GM21717 (cell line): ENCODE measurements around the gene RAP1GAP.
"Not testable (repeated sequence)": the region's sequence is repeated elsewhere in the genome, so short reads cannot be mapped to it uniquely, and the experiment has no call there.

ENCODE experiments used
- ATAC-seq: cut with Tn5 transposase; IDR thresholded peaks from one replicate; pipeline ENCODE4 v1.9.1; 2021; ENCODE audit warnings: mild to moderate bottlenecking, moderate library complexity; ENCODE audit not compliant: unreplicated experiment

RAP1GAP gene

DNA sequence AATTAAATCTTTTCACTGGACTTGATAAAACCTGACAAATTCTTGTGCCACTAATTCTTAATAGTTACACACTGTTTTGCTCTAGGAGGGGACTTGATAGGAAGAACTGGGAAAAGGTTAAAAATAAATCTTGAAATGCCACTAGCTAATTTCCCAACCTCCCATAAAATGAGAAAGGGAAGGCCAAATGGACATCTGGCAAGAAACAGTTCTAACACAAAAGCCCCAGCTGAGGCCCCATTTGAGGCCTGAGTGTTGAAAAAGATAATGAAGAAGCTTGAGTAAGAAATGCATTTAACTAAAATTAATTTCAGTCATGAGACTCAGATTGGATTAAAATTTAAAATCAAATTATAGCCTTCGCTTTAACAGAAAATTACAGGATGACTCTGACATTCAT is 11.2 kb upstream of the RAP1GAP start:
- no peak for ATAC-seq

DNA sequence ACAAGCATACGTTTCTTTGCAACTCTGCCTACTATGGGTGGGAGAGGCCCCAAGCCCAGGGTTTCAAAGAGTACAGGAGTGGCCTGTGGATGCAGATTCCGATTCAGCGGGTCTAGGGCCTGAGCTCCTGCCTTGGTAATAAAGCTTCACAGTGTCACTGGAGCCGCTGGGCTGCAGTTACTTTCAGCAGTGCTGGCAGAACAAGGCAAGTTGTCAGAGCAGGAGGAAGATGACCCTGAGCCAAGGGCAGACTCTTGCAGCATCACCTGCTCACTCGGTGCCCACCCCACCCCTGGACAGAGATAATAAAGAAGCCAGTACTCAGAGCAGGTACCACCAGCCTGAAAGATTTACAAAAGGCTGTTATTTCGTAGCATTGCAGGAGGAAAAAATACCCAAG is 8.0 kb upstream of the RAP1GAP start:
- no peak for ATAC-seq

DNA sequence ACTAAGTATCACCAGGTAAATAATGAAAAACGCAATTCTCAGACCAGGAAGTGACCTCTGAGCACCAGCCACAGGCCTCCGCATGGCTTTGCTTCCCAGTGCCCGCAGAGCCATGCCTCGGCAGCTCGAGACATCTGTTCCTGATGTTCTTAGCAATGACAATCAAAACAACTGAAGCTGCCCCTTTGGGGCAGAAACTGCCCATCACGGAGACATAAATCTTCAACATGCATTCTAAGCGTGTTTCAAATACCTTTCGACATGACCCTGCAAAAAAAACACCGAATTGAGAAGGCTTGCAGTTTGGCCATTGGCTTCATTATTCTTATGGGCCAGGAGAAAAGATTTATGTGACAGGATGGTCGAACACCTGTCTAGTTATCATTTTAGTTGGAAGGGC is 5.8 kb upstream of the RAP1GAP start:
- no peak for ATAC-seq

DNA sequence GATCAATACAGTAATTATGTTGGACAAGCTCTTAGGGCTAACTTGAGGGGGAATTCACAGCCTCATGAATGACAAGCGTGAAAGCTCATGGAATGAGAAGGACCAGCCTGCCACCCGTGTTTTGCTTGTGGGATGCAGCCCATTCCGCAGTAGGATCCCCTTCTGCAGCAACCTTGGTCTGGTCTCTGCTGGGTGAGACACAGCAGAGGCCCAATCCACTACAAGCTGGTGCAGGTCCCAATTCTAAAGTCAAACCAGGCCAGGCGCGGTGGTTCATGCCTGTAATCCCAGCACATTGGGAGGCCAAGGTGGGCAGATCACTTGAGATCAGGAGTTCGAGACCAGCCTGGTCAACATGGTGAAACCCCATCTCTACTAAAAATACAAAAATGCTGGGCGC is 4.7 kb upstream of the RAP1GAP start:
- ATAC-seq, result not testable (repeated sequence)

DNA sequence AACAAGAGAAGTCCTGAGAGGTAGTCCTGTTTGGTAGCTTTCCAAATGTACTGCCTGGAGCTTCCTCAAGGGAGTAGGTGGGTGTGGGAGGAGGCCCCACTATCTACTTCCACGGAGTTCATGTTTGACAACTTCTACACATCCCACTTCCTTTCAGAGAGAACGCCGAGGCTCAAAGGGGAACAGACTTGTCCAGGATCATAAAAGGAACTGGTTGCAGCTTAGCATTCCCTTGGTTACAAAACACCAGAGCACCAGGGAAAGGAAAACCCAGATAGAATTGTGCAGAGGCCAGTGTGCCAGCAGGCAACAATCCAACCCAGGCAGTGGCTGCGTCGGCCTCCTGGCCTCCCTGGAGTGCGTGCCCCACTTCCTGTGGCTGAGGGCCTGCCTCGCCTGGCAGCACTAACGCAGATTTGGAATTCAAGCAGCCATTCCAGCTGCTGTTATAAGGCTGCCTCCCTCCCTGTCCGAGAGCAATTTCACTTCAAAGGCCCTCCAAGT is 4.2 kb upstream of the RAP1GAP start:
- ATAC-seq, result no peak

DNA sequence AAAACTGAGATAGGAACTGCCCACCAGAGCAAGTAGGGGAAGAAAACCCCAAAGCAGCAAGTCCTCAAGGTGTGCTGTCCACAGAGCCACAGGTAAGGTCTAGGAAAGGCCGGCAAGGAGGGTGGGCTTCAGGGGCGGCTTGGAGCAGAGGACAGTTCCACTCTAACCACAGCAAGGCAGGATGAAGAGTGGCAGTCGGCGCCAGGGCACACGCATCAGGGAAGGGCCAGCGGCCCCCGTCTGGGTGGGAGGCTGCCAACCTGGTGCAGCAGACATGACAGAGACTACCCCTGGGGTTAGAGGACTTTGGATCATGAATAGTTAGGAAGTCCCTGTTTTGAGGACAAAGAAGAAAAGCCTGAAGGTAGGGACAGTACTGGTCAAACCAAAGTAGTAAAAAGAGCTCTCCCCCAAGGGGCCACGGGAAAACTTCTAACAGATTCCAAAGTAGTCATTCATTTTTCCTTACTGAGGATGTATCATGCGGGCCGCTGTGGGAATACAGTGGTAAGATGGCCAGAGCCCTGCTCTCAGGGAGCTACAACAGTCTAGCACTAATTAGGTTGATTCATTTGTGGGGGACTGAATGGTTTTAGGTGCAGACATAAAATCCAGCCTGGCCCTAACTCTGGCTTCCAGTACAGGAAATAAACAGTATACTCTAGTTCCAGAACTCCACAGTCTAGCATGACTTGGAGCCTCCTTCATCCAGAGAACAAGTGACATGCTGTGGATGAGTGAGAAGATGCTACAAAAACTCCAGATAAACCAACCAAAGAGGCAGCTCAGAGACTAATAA is 3.5 kb upstream of the RAP1GAP start:
- no peak for ATAC-seq

DNA sequence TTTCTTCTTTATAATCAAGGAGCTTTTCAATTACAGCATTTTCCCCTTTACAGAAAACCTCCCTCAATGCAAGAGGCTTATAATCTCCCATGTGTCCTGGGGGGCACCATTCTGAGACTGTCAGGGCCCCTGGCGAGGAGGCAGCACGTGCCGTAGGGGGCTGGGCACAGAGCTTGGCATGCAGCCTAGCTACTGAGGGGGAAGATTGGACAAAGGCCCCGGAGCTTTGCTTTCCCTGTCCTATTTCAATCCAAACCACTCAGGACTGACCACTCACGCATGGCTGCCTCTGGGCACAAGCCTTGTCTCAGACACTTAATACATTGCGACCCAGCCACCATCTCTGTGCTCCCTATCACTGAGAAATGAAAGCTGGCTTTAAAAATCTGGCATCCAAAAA is 2.8 kb upstream of the RAP1GAP start:
- ATAC-seq, result no peak

DNA sequence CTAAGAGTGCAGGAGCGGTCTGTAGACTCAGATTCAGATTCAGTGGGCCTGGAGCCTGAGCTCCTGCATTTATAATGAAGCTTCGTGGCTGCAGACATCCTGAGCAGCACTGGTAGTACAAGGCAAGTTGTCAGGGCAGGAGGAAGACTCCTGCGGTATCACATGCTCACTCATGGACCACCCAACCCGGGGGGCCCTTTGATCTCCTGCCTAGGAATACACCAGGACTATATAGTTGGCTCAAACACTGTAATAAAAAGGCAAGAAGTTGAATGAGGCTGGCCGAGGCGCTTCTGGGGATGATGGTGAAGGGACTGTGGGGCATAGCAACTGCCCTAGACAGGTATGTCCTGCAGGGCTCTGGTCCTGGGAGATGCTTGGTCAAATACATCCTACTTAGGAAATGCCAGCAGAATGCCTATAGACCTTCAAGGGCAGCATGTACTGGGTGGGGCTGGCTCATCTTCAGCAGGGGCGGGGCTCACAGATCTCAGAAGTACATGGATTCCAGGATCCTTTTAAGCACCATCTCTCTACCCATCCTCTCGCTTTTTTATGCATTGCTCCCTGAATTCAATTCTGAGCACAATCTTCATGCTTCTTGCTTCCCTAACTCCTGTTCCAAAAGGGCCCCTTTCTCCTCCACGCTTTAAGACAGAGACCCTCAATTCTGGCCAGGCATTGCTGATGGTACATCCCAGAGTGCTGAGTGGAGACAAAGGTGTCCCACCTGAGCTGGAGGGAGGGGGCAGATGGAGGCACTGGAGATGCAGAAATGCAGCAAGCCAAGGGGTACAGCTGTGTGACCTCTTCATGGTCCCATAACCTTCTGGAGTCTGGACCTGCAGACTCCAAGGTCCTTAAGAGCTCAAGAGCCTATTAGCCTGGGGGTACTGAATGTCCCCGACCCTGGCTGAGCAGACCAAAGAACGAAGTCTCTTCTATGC is 2.1 kb upstream of the RAP1GAP start:
- ATAC-seq, result no peak

DNA sequence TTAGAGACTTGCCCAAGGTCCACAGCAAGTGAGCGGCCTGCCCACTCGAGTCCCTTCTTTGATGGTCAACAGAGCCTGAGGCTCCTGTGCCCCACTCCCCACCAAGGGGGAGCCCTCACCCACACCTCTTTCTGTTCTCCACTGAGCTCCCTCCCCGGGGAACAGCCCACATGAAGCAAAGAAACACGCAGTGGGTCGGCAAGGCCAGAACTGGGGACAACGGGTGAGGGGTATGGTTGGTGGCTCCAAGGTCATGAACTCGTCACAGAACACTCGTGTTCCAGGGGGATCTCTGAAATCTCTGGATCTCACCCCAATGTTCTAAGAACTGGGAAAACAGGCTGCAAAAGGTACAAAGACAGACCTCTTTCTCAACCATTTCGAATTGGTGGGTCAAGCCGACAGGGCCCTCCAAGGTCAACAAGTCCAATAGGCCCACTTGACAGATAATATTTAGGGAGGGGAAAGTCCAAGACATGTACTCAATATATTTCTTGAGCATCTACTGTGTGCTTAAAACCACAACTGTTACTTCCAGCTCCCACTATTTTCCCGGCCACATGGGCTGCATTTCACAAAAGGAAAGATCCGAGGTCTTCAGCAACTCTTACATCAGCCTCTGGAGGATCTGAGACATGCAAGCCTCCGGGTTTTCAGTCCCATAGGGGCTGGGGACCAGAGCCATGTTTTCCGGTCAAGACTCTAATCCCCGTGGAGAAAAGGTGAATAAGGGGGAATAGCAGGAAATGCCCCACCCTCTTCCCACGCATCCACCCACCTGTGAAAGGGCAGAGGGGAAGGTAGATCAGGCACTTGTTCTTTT is 1.1 kb upstream of the RAP1GAP start:
- no peak for ATAC-seq

DNA sequence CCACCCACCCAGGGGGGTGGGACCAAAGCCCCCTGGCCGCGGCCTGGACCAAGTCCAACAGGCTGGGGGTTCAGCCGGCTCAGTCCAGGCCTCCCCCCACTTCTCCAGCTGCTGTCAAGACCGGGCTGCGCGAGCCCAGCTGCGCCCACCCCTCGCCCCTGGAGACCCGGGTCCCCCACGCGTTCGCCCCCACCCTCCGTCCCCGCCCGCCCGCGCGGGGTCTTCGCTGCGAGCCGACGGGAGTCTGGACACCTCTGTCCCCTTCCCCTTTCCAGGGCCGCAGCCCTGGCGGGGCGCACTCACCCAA is 253 bp downstream of the RAP1GAP start:
- no peak for ATAC-seq

DNA sequence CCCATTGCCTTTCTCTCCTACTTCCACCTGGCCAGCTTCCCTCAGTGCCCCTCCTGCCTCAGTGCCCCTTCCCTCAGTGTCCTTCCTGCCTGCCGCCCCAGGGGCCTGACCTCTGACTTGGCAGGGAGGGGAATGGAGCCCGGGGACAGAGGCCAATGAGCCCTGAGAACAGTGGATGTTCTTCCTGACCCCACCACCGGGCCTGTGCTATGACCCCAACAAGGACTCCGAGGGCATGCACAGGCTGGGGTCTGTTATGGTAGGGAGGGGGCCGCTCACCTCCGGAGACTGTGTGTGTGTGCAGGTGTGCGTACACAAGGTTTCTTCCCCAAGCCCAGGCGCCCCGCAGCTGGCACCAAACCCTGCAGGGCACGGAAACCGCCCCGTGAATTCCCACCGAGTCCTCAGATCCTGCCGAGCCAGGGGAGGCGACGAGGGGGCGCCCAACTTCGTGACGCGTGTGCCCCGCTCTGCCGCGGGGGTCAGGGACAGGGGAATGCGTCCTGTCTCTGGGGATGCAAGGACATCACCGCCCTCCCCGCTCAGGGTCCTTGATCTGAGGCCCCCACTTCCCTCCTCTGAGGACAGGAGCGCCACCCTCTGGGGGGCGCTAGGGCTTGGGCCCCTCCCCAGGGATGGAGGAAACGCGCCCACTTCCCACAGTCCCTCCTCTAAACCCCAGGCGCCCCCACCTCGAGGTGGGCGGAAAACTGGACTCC is 766 bp downstream of the RAP1GAP start:
- ATAC-seq, result no peak

DNA sequence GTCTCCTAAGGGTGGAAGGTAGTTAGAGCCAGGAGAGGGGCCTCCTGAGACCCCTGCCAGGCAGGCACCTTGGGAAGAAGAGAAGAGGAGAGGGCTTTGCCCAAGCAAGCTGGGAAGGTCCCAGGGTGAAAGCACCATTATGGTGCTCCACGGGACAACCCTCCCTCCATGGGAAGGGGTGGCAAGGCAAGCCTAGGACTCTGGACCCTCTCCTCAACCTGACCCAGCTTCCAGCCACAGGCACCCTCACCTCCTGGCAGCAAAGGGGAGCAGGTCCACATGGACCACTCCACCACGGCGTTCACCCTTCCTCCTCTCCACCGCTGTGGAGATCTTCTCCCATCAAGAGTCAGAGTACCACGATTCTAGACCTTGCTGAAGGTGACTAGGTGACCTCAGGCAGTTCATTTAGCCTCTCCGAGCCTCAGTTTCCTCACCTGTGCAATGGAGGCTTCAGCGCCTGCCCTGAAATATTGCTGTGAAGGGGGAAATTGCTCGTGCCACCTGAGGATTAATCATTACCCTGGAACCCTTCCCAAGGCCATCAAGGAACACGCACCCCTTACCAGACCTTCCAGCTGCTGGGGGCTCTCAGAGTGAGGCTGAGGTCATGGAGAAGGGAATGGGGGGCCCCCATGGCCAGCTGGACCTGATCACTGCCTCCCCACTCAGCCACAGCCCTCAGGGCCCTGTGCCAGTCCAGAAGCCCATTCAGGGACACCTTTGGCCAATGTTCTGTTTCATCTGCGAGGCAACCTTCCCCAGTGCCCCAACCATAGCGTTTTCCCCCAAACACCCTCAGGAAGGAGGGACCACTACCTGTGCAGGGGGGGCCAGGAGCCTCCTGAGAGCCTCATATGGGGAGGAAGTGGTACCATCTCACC is 1.6 kb downstream of the RAP1GAP start:
- no peak for ATAC-seq

DNA sequence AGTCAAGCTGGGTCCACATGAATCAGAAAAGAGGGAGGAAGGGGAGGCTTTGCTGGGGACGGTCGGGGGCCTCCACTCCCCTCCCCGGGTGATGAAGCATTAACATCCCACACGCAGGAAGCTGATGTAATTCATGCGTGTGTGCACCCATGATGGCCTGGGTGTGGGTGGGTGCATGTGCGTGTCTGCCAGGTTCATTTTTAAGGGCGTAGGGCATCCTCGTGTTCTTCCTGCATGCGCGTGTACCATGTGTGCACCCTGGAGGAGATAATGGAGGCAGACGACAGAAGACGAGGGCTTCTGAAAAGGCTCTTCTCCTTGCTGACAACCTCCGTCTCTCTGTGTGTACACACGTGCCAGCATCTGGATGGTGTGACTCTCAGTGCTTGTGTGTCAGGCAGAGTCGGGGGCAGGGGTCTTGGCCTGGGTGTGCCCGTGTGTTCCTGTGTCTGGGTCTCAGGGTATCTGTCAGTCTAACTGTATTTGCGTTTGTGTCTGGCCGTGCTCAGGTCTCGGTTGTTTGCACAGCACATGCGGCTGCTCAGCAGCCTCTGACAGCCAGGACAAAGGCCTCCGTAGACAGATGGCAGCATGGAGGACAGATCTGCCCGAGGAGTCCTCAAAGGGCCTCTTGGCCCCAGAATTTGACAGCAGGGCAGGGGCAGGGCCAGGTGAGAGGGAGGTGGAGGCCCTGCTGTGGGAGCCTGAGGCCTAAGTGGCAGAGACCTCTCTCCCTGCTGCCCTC is 2.4 kb downstream of the RAP1GAP start:
- no peak for ATAC-seq

DNA sequence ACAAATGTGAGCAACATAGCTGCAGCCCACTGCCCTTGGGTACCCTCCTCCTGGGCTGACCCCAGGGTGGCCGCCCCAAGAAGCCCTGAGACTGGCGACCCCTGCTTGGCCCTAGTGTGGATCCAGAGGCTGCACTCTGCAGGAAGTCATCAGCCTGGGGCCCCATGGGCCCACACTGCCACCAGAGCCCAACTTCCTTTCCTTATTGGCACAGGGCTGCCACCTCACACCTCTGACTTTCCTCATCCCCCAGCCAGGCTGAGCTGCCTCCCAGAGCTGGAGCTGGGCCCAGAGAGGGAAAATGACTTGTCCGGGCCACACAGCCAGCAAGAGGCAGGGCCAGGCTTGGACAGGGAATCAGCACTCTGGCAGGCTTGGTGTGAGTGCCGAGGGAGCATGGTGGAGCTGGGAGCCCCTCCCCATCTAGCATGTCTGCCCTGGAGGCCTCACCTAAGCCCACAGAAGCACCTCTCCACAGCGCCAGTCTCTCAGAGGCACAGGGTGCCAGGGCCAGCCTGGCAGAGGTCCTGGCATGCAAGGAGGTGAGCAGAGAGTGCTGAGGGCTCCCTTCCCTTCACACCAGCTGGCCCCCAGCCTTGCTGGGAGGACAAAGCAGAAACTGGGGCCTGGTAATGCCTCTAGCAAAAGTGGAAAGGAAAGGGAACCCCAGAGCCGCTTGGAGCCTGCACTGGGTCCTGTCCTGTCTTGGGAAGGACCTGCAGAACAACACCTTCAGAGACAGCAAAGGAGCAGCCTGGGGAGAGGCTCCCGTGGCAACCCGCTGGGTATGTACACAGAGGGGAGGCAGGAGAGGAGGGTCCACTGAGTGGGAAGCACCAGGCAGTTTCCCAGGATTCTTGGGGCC is 3.2 kb downstream of the RAP1GAP start:
- ATAC-seq, result no peak

DNA sequence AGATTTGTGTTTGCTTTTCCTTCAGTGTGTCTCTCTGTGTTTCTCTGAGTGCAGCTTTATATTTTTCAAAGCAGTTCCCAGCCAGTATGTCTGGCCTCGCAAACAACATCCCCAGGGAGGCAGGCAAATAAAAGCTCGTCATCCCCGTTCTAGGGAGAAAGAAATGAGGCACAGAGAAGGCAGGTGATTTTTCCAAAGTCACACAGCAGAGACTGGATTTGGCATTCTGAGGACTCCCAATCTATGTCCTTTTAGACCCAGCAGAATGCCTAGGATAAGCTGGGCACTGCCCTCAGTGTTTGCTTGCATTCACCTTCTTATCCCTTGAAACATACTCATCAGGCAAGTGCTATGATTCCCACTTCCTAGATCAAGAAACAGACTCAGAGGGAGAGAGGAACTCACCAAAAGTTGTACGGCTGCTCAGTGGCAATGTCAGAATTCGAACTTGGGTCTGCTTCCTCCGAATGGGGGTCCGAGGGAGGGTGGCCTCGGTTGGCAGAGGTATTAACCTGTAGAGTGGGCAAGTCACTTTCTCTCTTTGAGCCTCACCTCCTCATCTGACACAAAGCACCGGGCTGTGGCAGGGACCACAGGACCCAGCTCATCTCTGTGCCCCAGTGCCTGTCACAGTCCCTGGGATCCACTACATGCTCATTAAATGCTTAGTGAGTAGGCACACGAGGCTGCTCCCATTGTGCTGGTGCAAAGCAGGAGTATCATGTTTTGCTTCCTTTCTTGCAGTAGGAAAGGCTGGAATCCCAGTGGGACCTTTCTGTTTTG is 4.2 kb downstream of the RAP1GAP start:
- ATAC-seq, result no peak

DNA sequence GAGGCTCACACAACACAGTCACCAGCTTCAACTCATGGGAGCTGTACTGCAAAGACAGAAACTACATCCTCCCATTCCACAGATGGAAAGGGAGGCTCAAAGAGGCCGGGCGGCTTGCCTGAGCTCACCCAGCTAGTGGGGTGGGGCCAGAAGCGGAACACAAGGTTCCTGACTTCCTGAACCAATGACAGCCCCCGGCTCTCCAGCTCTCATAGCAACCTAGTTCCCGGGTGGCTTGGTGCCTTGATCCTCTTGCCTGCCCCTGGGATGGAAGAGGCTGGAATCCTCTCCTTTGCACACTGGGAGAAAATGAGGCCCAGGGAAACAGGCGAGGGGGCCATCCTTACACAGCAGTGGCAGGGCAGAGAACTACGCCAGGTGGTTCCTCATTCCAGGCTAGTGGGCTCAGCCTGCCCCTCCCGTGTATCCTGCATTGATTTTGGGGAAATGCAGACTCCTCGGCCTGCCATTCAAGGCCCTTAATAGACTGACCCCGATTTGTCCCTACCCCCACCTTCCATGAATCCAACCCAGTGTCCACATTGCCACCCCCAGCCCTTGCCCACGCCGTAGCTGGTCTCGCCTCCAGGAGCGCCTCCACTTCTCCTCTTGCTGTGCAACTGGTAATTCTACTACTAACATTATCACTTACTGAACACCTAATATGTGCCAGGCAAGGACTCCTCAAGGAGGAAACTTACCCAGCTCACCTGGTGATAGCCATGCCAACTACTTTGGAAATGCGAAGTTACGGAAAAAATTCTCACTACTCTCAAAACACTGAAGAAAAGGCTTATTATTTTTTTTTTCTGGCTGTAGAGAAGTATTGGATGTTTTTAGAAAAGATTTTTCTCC is 5.0 kb downstream of the RAP1GAP start:
- ATAC-seq, result no peak
